ENCODE measurements around the gene ADCK2.
"Not testable (repeated sequence)": the region's sequence is repeated elsewhere in the genome, so short reads cannot be mapped to it uniquely, and the experiment has no call there.

Gene ADCK2

GRCh38 chr7:140689199-140690152 is 16.7 kb downstream of the ADCK2 start:
- DNase-seq (ENCODE audit: extremely low spot score, insufficient read length, low read depth), result no peak
- FAIRE-seq, result no peak

- DNase-seq (ENCODE audit: extremely low spot score, insufficient read length, low read depth) (no peak), FAIRE-seq (no peak)
These were observed 18.8 kb downstream of the ADCK2 start for GRCh38 chr7:140691376-140692045.

GRCh38 chr7:140693849-140694248 is 21.1 kb downstream of the ADCK2 start:
- FAIRE-seq; DNase-seq (ENCODE audit: extremely low spot score, insufficient read length, low read depth): not testable (repeated sequence)

- DNase-seq (ENCODE audit: extremely low spot score, insufficient read length, low read depth) (no peak), FAIRE-seq (no peak)
These were observed 21.8 kb downstream of the ADCK2 start for GRCh38 chr7:140694592-140694991.

GRCh38 chr7:140695381-140695780 is 22.6 kb downstream of the ADCK2 start:
- no peak for FAIRE-seq
- DNase-seq (ENCODE audit: extremely low spot score, insufficient read length, low read depth), result no peak

- FAIRE-seq, result peak; percentile 78
- peak; percentile 86 for DNase-seq (ENCODE audit: extremely low spot score, insufficient read length, low read depth)
These were observed 23.4 kb downstream of the ADCK2 start for GRCh38 chr7:140696024-140696679.

- peak; percentile 69 for DNase-seq (ENCODE audit: extremely low spot score, insufficient read length, low read depth)
- peak; percentile 69 for FAIRE-seq
These were observed 24.1 kb downstream of the ADCK2 start, which contains the start of gene NDUFB2 for GRCh38 chr7:140696680-140697446. NDUFB2 (plus strand) TSS chr7:140696708; CDS start chr7:140696745, 37 bp downstream.

- DNase-seq (ENCODE audit: extremely low spot score, insufficient read length, low read depth), result no peak
- no peak for FAIRE-seq
These were observed 24.9 kb downstream of the ADCK2 start for GRCh38 chr7:140697447-140698143.

GRCh38 chr7:140698477-140698876 is 25.7 kb downstream of the ADCK2 start:
- DNase-seq (ENCODE audit: extremely low spot score, insufficient read length, low read depth) (no peak), FAIRE-seq (no peak)

GRCh38 chr7:140702774-140703173 is 30.0 kb downstream of the ADCK2 start:
- no peak for DNase-seq (ENCODE audit: extremely low spot score, insufficient read length, low read depth)
- FAIRE-seq, result no peak

- DNase-seq (ENCODE audit: extremely low spot score, insufficient read length, low read depth), result no peak
- FAIRE-seq, result no peak
These were observed 31.5 kb downstream of the ADCK2 start for GRCh38 chr7:140704205-140704604.

GRCh38 chr7:140707132-140707531 is 34.4 kb downstream of the ADCK2 start:
- FAIRE-seq (no peak), DNase-seq (ENCODE audit: extremely low spot score, insufficient read length, low read depth) (no peak)

GRCh38 chr7:140708764-140709163 is 36.0 kb downstream of the ADCK2 start:
- FAIRE-seq; DNase-seq (ENCODE audit: extremely low spot score, insufficient read length, low read depth): not testable (repeated sequence)

GRCh38 chr7:140712392-140712791 is 39.6 kb downstream of the ADCK2 start:
- DNase-seq (ENCODE audit: extremely low spot score, insufficient read length, low read depth); FAIRE-seq: not testable (repeated sequence)

- DNase-seq (ENCODE audit: extremely low spot score, insufficient read length, low read depth), result no peak
- FAIRE-seq, result no peak
These were observed 41.7 kb downstream of the ADCK2 start for GRCh38 chr7:140714331-140715040.

- DNase-seq (ENCODE audit: extremely low spot score, insufficient read length, low read depth), result no peak
- peak; percentile 39 for FAIRE-seq
These were observed 47.0 kb downstream of the ADCK2 start for GRCh38 chr7:140719721-140720120.

GRCh38 chr7:140722254-140722653 is 49.5 kb downstream of the ADCK2 start:
- DNase-seq (ENCODE audit: extremely low spot score, insufficient read length, low read depth) (no peak), FAIRE-seq (no peak)

GRCh38 chr7:140723006-140723405 is 50.3 kb downstream of the ADCK2 start:
- FAIRE-seq, result no peak
- no peak for DNase-seq (ENCODE audit: extremely low spot score, insufficient read length, low read depth)

GRCh38 chr7:140723574-140723973 is 50.8 kb downstream of the ADCK2 start:
- FAIRE-seq, result no peak
- no peak for DNase-seq (ENCODE audit: extremely low spot score, insufficient read length, low read depth)
